OCI-LY1 (cell line): ENCODE results near the gene CHMP6.

Experiments used
- H2AFZ ChIP-seq: fragments of 200-600 bp; sonication (generic), shearing (Covaris generic); 2 replicates; pipeline ENCODE4 v1.6.0; 2014; ENCODE audit warnings: antibody characterized with exemption, mild to moderate bottlenecking, low read length
- H3F3A ChIP-seq: fragments of 200-600 bp; sonication (generic), shearing (Covaris generic); 2 replicates; pipeline ENCODE4 v1.6.0; 2014; ENCODE audit warnings: mild to moderate bottlenecking, antibody characterized with exemption, low read length, moderate library complexity; ENCODE audit not compliant: insufficient read depth
- H3K27ac ChIP-seq: fragments of 200-600 bp; sonication (generic); 2 replicates; pipeline ENCODE4 v1.5.1; 2014; ENCODE audit warnings: low read length, mixed run types, mild to moderate bottlenecking, low read depth; ENCODE audit not compliant: poor library complexity, severe bottlenecking
- H3K27me3 ChIP-seq: fragments of 200-600 bp; sonication (generic); 2 replicates; pipeline ENCODE4 v1.6.0; 2014; ENCODE audit warnings: antibody characterized with exemption, mild to moderate bottlenecking, low read length, moderate library complexity; ENCODE audit not compliant: insufficient read depth
- H3K36me3 ChIP-seq: fragments of 200-600 bp; sonication (generic); 2 replicates; pipeline ENCODE4 v1.6.1; 2014; ENCODE audit warnings: mild to moderate bottlenecking, antibody characterized with exemption, low read length, moderate library complexity, mixed read lengths; ENCODE audit not compliant: insufficient read depth
- H3K4me1 ChIP-seq: fragments of 200-600 bp; sonication (generic); 2 replicates; pipeline ENCODE4 v1.5.1; 2014; ENCODE audit warnings: mild to moderate bottlenecking, low read length, moderate library complexity; ENCODE audit not compliant: insufficient read depth, severe bottlenecking
- H3K4me2 ChIP-seq: fragments of 200-600 bp; sonication (generic), shearing (Covaris generic); 2 replicates; pipeline ENCODE4 v1.6.1; 2014; ENCODE audit warnings: low read length
- H3K4me3 ChIP-seq: fragments of 200-600 bp; sonication (generic); 2 replicates; pipeline ENCODE4 v1.5.1; 2014; ENCODE audit warnings: low read length, low read depth, mild to moderate bottlenecking, mixed read lengths; ENCODE audit not compliant: poor library complexity, severe bottlenecking
- H3K79me2 ChIP-seq: fragments of 200-600 bp; shearing (Covaris generic); 2 replicates; pipeline ENCODE4 v1.6.1; 2016; ENCODE audit warnings: mixed run types, low read length, mixed read lengths; ENCODE audit not compliant: insufficient read depth
- H3K9ac ChIP-seq: fragments of 200-600 bp; sonication (generic), shearing (Covaris generic); 2 replicates; pipeline ENCODE4 v1.6.1; 2014; ENCODE audit warnings: mild to moderate bottlenecking, low read length, mixed read lengths
- H3K9me2 ChIP-seq: fragments of 200-600 bp; sonication (generic), shearing (Covaris generic); 2 replicates; pipeline ENCODE4 v1.6.1; 2014; ENCODE audit warnings: low read depth, mild to moderate bottlenecking, low read length, mixed read lengths
- H3K9me3 ChIP-seq: fragments of 200-600 bp; shearing (Covaris generic); 2 replicates; pipeline ENCODE4 v1.6.1; 2014; ENCODE audit warnings: low read length, mixed read lengths
- H4K20me1 ChIP-seq: fragments of 200-600 bp; sonication (generic), shearing (Covaris generic); 2 replicates; pipeline ENCODE4 v1.6.0; 2016; ENCODE audit warnings: mild to moderate bottlenecking, low read length; ENCODE audit not compliant: insufficient read depth
- CTCF ChIP-seq: fragments of 200-600 bp; sonication (generic), shearing (Covaris generic); IDR thresholded peaks from 2 replicates; pipeline ENCODE4 v1.5.1; 2017; ENCODE audit warnings: mild to moderate bottlenecking, antibody characterized with exemption, low read length, moderate library complexity, mixed read lengths
- EZH2 ChIP-seq: fragments of 200-600 bp; sonication (generic), shearing (Covaris generic); IDR thresholded peaks from 2 replicates; pipeline ENCODE4 v1.8.0; 2017; ENCODE audit warnings: borderline replicate concordance, mixed run types, mild to moderate bottlenecking, antibody characterized with exemption, low read length, moderate library complexity, mixed read lengths

CHMP6 gene

GRCh38 chr17:81025065-81025740 lies 33.6 kb downstream of the CHMP6 start:
- H2AFZ ChIP-seq: no peak overlapping the region
- H3K4me2 ChIP-seq: no peak overlapping the region
- H3K9me3 ChIP-seq: no peaks in the 10 kb centered on the region
- TF ChIP-seq CTCF (no peak), EZH2 (no peak)
- no peak overlapping the region for H3K27ac ChIP-seq
- H3K9ac ChIP-seq: no peak overlapping the region
- H3K36me3 ChIP-seq: no peaks in the 10 kb centered on the region
- H3K4me3 ChIP-seq: no peak overlapping the region
- no peaks in the 10 kb centered on the region for H3K79me2 ChIP-seq
- peaks cover 12% of the 10 kb centered on the region; the same call in 1 of the 2 replicates for H3K27me3 ChIP-seq
- H3K4me1 ChIP-seq: no peaks in the 10 kb centered on the region
- no peaks in the 10 kb centered on the region for H3K9me2 ChIP-seq
- no peaks in the 10 kb centered on the region for H3F3A ChIP-seq
- no peaks in the 10 kb centered on the region for H4K20me1 ChIP-seq

- Histone ChIP-seq H2AFZ (no peak overlapping the region), H3K9me2 (no peaks in the 10 kb centered on the region), H3K27me3 (peaks cover 13% of the 10 kb centered on the region; the same call in 1 of the 2 replicates), H3K9ac (no peak overlapping the region), H4K20me1 (no peaks in the 10 kb centered on the region), H3K4me3 (no peak overlapping the region), H3K4me2 (no peak overlapping the region), H3K27ac (no peak overlapping the region), H3K4me1 (no peaks in the 10 kb centered on the region), H3F3A (no peaks in the 10 kb centered on the region), H3K36me3 (no peaks in the 10 kb centered on the region), H3K79me2 (no peaks in the 10 kb centered on the region), H3K9me3 (no peaks in the 10 kb centered on the region)
- TF ChIP-seq EZH2: no peak
- TF ChIP-seq CTCF: no peak
These were observed 34.1 kb downstream of the CHMP6 start for GRCh38 chr17:81025741-81026129.

- H3K4me1 ChIP-seq: no peaks in the 10 kb centered on the region
- H3F3A ChIP-seq: no peaks in the 10 kb centered on the region
- no peak overlapping the region for H3K9ac ChIP-seq
- H3K9me2 ChIP-seq: no peaks in the 10 kb centered on the region
- no peaks in the 10 kb centered on the region for H4K20me1 ChIP-seq
- no peak overlapping the region for H3K27ac ChIP-seq
- no peak overlapping the region for H2AFZ ChIP-seq
- H3K36me3 ChIP-seq: no peaks in the 10 kb centered on the region
- H3K4me3 ChIP-seq: no peak overlapping the region
- no peaks in the 10 kb centered on the region for H3K79me2 ChIP-seq
- peaks cover 20% of the 10 kb centered on the region; the same call in 1 of the 2 replicates for H3K27me3 ChIP-seq
- H3K4me2 ChIP-seq: no peak overlapping the region
- H3K9me3 ChIP-seq: no peaks in the 10 kb centered on the region
- TF ChIP-seq EZH2 (no peak), CTCF (no peak)
These were observed 34.8 kb downstream of the CHMP6 start for GRCh38 chr17:81026266-81027036.
